ENCODE measurements around the gene SPI1. TPM values are rescaled to one million over a fixed set of nuclear protein-coding genes. Genes with fewer than 3 reads are reported as not detected.

SPI1 gene
- total RNA-seq, 1 donor from 2014 or later = not detected

- Mint-ChIP-seq H3K27me3 (no peaks in the 10 kb centered on the region), H3K9me3 (ENCODE audit: low read depth) (no peaks in the 10 kb centered on the region), H3K4me1 (ENCODE audit: low read depth) (peaks cover 2% of the 10 kb centered on the region), H3K27ac (no peak overlapping the region), H3K36me3 (ENCODE audit: insufficient read depth) (no peaks in the 10 kb centered on the region), H3K4me3 (ENCODE audit: low read depth) (no peak overlapping the region)
- TF ChIP-seq, protein P1, sequence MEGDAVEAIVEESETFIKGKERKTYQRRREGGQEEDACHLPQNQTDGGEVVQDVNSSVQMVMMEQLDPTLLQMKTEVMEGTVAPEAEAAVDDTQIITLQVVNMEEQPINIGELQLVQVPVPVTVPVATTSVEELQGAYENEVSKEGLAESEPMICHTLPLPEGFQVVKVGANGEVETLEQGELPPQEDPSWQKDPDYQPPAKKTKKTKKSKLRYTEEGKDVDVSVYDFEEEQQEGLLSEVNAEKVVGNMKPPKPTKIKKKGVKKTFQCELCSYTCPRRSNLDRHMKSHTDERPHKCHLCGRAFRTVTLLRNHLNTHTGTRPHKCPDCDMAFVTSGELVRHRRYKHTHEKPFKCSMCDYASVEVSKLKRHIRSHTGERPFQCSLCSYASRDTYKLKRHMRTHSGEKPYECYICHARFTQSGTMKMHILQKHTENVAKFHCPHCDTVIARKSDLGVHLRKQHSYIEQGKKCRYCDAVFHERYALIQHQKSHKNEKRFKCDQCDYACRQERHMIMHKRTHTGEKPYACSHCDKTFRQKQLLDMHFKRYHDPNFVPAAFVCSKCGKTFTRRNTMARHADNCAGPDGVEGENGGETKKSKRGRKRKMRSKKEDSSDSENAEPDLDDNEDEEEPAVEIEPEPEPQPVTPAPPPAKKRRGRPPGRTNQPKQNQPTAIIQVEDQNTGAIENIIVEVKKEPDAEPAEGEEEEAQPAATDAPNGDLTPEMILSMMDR (IDR thresholded peaks at IDR 0.05; ENCODE audit: unreplicated experiment) = no peak
- no peak for DNase-seq (ENCODE audit: low spot score, unreplicated experiment)
These were observed 44.4 kb downstream of the SPI1 start for GRCh38 chr11:47333886-47334443.

DNA sequence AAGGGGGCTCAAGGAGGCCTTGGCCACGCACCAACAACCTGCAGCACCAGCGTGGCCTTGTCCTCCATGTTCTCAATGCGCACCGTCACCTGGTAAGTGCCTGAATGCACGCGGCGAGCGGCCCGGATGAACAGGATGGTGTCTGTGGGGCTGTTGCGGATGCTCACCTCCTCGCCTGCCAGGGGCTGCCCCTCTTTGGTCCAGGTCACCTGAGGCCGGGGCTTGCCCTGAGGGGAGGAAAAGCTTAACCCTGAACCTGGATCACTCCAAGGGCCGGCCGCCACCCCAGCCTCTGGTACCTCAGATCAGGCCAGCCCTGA, 44.9 kb downstream of the SPI1 start:
- no peak for DNase-seq (ENCODE audit: low spot score, unreplicated experiment)
- TF ChIP-seq, protein P1 (IDR thresholded peaks at IDR 0.05; ENCODE audit: unreplicated experiment) = no peak
- no peak overlapping the region for H3K4me3 Mint-ChIP-seq (ENCODE audit: low read depth)
- no peaks in the 10 kb centered on the region for H3K27me3 Mint-ChIP-seq
- H3K4me1 Mint-ChIP-seq (ENCODE audit: low read depth) = peaks cover 2% of the 10 kb centered on the region
- no peaks in the 10 kb centered on the region for H3K36me3 Mint-ChIP-seq (ENCODE audit: insufficient read depth)
- H3K27ac Mint-ChIP-seq = no peak overlapping the region
- no peaks in the 10 kb centered on the region for H3K9me3 Mint-ChIP-seq (ENCODE audit: low read depth)

DNA sequence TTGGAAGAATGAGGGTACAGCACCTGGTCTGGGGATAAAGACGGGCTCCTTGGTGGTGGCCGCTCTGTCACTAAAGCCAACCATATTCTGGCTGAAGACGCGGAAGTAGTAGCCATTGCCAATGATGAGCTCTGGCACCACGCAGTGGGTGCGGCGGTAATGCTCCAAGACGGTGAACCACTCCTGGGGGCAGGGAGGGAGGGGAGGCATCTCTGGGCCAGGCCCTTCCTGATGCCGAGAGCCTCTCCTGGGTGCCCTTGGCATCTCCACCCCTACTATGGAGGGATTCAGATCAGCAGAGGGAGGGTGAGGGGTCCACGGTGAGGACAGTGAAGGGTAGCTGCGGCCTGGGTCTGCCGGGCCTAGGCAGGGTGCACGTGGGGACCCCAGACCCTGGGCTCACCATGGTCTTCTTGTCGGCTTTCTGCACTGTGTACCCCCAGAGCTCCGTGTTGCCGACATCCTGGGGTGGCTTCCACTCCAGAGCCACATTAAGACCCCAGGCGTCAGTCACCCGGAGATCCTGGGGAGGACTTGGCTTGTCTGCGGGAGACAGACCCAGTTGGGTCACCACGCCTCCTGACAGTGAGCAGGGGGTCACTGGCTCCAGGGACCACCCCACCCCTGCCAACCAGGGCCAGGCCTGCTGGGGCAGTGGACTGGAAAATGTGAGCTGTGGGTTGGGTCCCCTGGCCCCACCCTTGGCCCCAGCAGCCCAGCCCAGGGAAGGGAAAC, 45.4 kb downstream of the SPI1 start:
- H3K27me3 Mint-ChIP-seq = no peaks in the 10 kb centered on the region
- no peaks in the 10 kb centered on the region for H3K9me3 Mint-ChIP-seq (ENCODE audit: low read depth)
- DNase-seq (ENCODE audit: low spot score, unreplicated experiment) = no peak
- H3K4me3 Mint-ChIP-seq (ENCODE audit: low read depth) = no peak overlapping the region
- TF ChIP-seq, protein P1 (IDR thresholded peaks at IDR 0.05; ENCODE audit: unreplicated experiment) = no peak
- H3K36me3 Mint-ChIP-seq (ENCODE audit: insufficient read depth) = no peaks in the 10 kb centered on the region
- peaks cover 2% of the 10 kb centered on the region for H3K4me1 Mint-ChIP-seq (ENCODE audit: low read depth)
- no peak overlapping the region for H3K27ac Mint-ChIP-seq

DNA sequence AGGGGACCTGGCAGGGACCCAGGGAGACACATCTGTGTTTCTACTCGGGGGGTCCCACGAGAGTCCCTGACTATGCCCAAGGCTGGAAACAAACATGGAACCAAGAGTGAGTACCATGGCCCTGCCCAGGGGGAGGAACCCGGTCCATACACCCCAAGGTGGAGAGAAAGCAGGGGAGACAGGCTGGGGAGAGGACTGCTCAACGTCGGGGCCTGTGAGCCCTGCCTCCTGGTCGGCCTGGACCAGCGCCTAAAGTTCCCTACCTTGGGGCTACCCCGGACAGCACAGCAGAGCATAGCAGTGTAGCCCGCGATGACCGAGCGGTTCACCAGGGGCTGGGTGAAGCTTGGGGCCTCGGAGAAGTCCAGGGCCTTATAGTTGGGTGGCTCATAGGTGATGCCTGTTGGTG, 46.0 kb downstream of the SPI1 start:
- no peaks in the 10 kb centered on the region for H3K9me3 Mint-ChIP-seq (ENCODE audit: low read depth)
- peaks cover 2% of the 10 kb centered on the region for H3K36me3 Mint-ChIP-seq (ENCODE audit: insufficient read depth)
- H3K27me3 Mint-ChIP-seq = no peaks in the 10 kb centered on the region
- peaks cover 2% of the 10 kb centered on the region for H3K4me1 Mint-ChIP-seq (ENCODE audit: low read depth)
- DNase-seq (ENCODE audit: low spot score, unreplicated experiment) = no peak
- no peak overlapping the region for H3K27ac Mint-ChIP-seq
- TF ChIP-seq, protein P1 (IDR thresholded peaks at IDR 0.05; ENCODE audit: unreplicated experiment) = no peak
- H3K4me3 Mint-ChIP-seq (ENCODE audit: low read depth) = no peak overlapping the region

DNA sequence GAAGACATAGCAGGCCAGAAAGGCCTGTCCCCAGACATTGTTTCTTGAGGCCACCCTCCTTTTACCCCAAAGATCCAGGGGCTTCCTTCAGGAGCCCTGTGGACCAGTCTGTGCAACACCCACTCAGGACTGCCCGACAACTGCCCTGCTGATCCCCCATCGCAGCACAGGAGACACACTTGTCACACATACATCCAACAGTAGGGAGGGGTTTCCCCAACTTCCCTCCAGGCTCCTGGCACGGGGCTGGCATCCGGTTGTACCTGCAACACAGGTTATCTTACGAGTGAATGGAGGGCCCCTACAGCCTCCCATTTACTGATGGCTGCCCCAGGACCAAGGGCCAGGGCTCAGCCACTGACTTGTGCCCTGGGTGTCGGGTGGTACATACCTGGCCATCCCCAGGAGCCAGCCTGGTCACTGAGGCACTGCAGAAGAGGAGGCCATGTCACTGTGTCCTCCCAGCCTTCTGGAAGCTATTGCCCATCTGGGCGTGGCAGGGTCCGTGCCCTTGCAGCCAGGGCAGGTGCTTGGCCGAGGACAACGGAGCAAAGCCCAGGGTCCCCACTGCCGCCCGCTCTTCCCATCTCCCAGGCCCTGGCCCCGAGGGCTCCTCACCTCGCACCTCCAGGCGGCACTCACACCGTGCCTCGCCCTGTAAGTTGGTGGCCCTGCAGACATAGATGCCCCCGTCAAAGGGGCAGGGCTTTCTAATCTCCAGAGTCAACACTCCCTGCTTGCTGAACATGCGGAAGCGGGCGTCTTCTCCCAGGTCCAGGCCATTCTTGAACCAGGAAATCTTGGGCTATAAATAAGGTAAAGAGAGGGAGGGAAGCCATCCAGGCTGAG, 46.7 kb downstream of the SPI1 start:
- DNase-seq (ENCODE audit: low spot score, unreplicated experiment) = no peak
- Mint-ChIP-seq H3K4me3 (ENCODE audit: low read depth) (no peak overlapping the region), H3K36me3 (ENCODE audit: insufficient read depth) (peaks cover 3% of the 10 kb centered on the region), H3K9me3 (ENCODE audit: low read depth) (no peaks in the 10 kb centered on the region), H3K4me1 (ENCODE audit: low read depth) (peaks cover 2% of the 10 kb centered on the region), H3K27ac (no peak overlapping the region), H3K27me3 (no peaks in the 10 kb centered on the region)
- TF ChIP-seq, protein P1 (IDR thresholded peaks at IDR 0.05; ENCODE audit: unreplicated experiment) = no peak
